Thyroid gland (tissue), 4 donors: ENCODE results near the gene PRRT4. TPM values are rescaled to one million over a fixed set of nuclear protein-coding genes. Genes with fewer than 3 reads are reported as not detected.

Experiments used
- DNase-seq, 2 donors: peaks; one replicate each; pipeline ENCODE4 v3.0.0-alpha.2; 2019
- H3K27ac ChIP-seq, 3 donors: fragments of 200-600 bp; sonication (generic); 1 replicate in 2 of 3; 2 replicates in 1 of 3; pipeline ENCODE4 v1.5.1; 2016 to 2019; ENCODE audit warnings: mild to moderate bottlenecking in 1 of 3, moderate library complexity in 1 of 3
- H3K27me3 ChIP-seq: fragments of 200-600 bp; sonication (generic); one replicate; pipeline ENCODE4 v1.5.1; 2019
- H3K36me3 ChIP-seq, 2 donors: fragments of 200-600 bp; sonication (generic); one replicate each; pipeline ENCODE4 v1.5.1; 2016 to 2019
- H3K4me1 ChIP-seq, 2 donors: fragments of 200-600 bp; sonication (generic); one replicate each; pipeline ENCODE4 v1.5.1; 2017 to 2019
- H3K4me3 ChIP-seq, 3 donors: fragments of 200-600 bp; sonication (generic); replicated peaks in 1 of 3; 1 replicate in 2 of 3; 2 replicates in 1 of 3; pipeline ENCODE4 v1.5.1; 2016; ENCODE audit warnings: mild to moderate bottlenecking in 1 of 3
- H3K9me3 ChIP-seq: fragments of 200-600 bp; sonication (generic); one replicate; pipeline ENCODE4 v1.5.1; 2017
- POLR2A ChIP-seq, 2 donors: fragments of 450-650 bp; IDR thresholded peaks; one replicate each; pipeline ENCODE4 v1.6.1; 2017; ENCODE audit warnings: antibody characterized with exemption in 2 of 2, mild to moderate bottlenecking in 2 of 2, moderate library complexity in 1 of 2
- WGBS, 2 donors: methylation state at CpG; one replicate each; pipeline ENCODE4 v1.1.5; 2017; 5-methylcytosine and 5-hydroxymethylcytosine counted together
- intact Hi-C: fragments of 100-400 bp; cut with DNase I; formaldehyde crosslinking; loops from one replicate; pipeline ENCODE4 v1.15.1; 2023
- total RNA-seq, 4 donors: library from RNA; depleted of rRNA; stranded (reverse); fragments of >200 nt; gene quantifications; one replicate each; pipeline ENCODE4 v1.2.3, GENCODE V29; 2016
- TF ChIP-seq, protein P1 (sequence below), 6 experiments: fragments of 200-600 bp in 3 of 6; fragments of 450-650 bp in 3 of 6; sonication (generic) in 3 of 6; IDR thresholded peaks; one replicate each; pipeline ENCODE4 v1.5.1; 2016 to 2019; ENCODE audit warnings: antibody characterized with exemption in 6 of 6, mild to moderate bottlenecking in 2 of 6, inconsistent platforms in 1 of 6, moderate library complexity in 1 of 6

The PRRT4 gene
- total RNA-seq, 4 donors from 2014 or later: 0.78 to 1.1 TPM; not detected in 2

DNA sequence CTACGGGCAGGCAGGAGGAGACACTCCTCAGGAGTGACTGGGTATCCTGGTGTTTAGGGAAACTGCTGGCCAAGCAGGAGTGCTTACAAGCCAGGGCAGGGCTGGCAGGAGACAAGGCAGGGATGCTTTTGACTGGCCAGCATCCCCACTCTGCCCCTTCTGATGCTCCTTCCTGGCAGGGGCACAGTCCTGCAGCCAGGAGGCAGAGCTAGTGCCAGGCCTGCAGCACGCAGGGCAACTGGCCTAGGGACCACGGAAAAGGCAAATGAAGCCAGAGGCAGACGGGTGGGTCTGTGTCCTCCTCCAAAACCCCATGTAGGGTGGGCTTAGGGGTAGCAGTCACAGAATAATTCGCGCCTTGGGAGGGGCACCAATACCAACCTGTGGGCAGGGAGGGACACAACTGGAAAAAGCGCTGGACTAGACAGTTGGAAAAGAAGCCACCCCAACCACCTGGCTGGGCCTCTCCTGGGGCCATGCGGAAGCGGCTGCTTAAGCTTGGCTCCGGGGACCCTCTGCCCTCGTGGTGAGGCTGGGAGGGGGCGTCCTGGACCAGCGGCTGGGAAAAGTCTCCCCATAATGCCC lies 43.5 kb upstream of the PRRT4 start:
- no peaks in the 10 kb centered on the region for H3K27me3 ChIP-seq
- peak overlapping the region in 1 of 3 donors; percentile 50 for H3K27ac ChIP-seq
- no peak for DNase-seq
- peaks cover 0 to 7% of the 10 kb centered on the region in 2 donors for H3K36me3 ChIP-seq
- peaks cover 12 to 25% of the 10 kb centered on the region in 2 donors for H3K4me1 ChIP-seq
- intact Hi-C loops: no loop called here
- TF ChIP-seq, protein P1, sequence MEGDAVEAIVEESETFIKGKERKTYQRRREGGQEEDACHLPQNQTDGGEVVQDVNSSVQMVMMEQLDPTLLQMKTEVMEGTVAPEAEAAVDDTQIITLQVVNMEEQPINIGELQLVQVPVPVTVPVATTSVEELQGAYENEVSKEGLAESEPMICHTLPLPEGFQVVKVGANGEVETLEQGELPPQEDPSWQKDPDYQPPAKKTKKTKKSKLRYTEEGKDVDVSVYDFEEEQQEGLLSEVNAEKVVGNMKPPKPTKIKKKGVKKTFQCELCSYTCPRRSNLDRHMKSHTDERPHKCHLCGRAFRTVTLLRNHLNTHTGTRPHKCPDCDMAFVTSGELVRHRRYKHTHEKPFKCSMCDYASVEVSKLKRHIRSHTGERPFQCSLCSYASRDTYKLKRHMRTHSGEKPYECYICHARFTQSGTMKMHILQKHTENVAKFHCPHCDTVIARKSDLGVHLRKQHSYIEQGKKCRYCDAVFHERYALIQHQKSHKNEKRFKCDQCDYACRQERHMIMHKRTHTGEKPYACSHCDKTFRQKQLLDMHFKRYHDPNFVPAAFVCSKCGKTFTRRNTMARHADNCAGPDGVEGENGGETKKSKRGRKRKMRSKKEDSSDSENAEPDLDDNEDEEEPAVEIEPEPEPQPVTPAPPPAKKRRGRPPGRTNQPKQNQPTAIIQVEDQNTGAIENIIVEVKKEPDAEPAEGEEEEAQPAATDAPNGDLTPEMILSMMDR (IDR thresholded peaks at IDR 0.05): no peak
- no peak for TF ChIP-seq POLR2A (IDR thresholded peaks at IDR 0.05)
- no peaks in the 10 kb centered on the region for H3K9me3 ChIP-seq
- WGBS, 2 donors: 53 to 57% methylated on average over 11 to 12 of the region's 13 CpGs
- peak overlapping the region; percentile 41 to 72 (median 45) for H3K4me3 ChIP-seq

DNA sequence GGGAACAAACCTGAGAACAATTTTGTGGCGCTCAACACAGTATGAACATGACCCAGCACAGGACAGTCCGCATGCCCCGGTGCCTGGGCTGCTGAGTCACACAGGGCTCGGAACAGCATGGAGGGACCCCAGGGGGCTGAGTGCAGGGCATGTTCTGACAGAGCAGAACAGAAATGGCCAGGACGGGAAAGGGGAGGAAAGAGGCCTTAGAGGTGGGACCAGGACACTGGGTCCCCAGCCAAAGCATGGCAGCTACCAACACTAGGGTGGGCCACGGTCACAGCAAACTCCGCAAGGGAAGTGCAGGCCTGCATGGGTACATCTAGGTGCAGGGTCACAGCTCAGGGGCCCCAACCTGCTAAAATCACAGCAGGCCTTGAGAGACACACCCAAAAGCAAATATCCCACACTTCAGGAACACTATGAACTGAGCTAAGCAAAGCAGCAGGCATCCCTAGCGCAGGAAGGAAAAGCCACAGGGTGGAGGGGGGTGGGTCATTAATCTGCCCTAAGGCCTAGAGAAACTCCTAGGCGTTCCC lies 42.7 kb upstream of the PRRT4 start:
- intact Hi-C loops: no loop called here
- 88 to 96% methylated on average over 9 of the region's 9 CpGs for WGBS, 2 donors
- H3K27me3 ChIP-seq: no peaks in the 10 kb centered on the region
- H3K9me3 ChIP-seq: no peaks in the 10 kb centered on the region
- no peak for DNase-seq
- TF ChIP-seq, protein P1 (IDR thresholded peaks at IDR 0.05): no peak
- TF ChIP-seq POLR2A (IDR thresholded peaks at IDR 0.05): no peak
- H3K36me3 ChIP-seq: peaks cover 0 to 11% of the 10 kb centered on the region in 2 donors
- no peak overlapping the region for H3K4me3 ChIP-seq
- H3K4me1 ChIP-seq: peaks cover 12 to 23% of the 10 kb centered on the region in 2 donors
- H3K27ac ChIP-seq: no peak overlapping the region

DNA sequence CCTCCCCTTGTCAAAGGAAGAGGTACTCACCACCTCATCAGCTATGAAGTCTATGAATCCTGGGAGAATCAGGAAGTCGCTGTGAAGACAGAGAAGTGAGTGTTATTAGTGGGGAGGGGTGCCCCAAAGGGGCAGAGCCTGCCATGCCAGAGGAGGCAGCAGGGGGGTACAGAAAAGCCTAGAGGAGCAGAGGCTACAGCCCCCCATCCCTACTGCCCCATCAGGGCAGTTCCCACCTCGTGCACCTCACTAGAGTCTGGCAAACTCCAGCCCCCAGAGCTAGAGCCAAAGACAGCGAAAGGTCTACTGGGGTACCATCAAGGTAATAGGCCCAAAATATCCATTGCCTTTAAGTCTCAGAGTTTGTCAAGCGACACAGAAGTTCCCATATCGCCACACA lies 42.2 kb upstream of the PRRT4 start:
- Histone ChIP-seq H3K36me3 (peaks cover 0 to 11% of the 10 kb centered on the region in 2 donors), H3K27ac (no peak overlapping the region), H3K4me3 (no peak overlapping the region), H3K4me1 (peaks cover 8 to 18% of the 10 kb centered on the region in 2 donors), H3K27me3 (no peaks in the 10 kb centered on the region), H3K9me3 (no peaks in the 10 kb centered on the region)
- intact Hi-C loops: no loop called here
- WGBS, 2 donors: 91% methylated on average over 5 of the region's 5 CpGs
- no peak for TF ChIP-seq POLR2A (IDR thresholded peaks at IDR 0.05)
- TF ChIP-seq, protein P1 (IDR thresholded peaks at IDR 0.05): no peak
- no peak for DNase-seq

DNA sequence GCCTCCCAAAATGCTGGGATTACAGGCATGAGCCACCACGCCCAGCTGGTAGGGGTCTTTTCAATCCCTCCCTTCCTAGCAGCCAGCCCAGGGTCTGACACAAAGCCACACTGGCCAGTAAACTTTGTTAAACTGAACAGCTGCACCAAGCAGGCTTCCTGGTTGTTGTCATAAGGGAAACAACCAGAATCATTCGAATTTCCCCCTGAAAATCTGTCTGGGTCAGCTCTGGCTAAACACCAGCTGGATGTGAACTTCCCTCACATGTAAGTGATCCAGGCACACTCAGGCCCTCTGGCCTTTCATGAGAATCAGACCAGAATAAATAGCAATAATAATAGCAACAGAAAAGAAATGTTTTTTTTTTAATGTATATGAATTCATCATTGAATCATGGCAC lies 40.9 kb upstream of the PRRT4 start:
- peaks cover 6 to 20% of the 10 kb centered on the region in 2 donors for H3K36me3 ChIP-seq
- DNase-seq: no peak
- intact Hi-C loops: no loop called here
- H3K27me3 ChIP-seq: no peaks in the 10 kb centered on the region
- no peak overlapping the region for H3K27ac ChIP-seq
- no peak overlapping the region for H3K4me3 ChIP-seq
- H3K4me1 ChIP-seq: peaks cover 8 to 11% of the 10 kb centered on the region in 2 donors
- TF ChIP-seq, protein P1 (IDR thresholded peaks at IDR 0.05): no peak
- no peak for TF ChIP-seq POLR2A (IDR thresholded peaks at IDR 0.05)
- H3K9me3 ChIP-seq: no peaks in the 10 kb centered on the region
- WGBS, 2 donors: 78 to 85% methylated on average over 2 of the region's 2 CpGs

DNA sequence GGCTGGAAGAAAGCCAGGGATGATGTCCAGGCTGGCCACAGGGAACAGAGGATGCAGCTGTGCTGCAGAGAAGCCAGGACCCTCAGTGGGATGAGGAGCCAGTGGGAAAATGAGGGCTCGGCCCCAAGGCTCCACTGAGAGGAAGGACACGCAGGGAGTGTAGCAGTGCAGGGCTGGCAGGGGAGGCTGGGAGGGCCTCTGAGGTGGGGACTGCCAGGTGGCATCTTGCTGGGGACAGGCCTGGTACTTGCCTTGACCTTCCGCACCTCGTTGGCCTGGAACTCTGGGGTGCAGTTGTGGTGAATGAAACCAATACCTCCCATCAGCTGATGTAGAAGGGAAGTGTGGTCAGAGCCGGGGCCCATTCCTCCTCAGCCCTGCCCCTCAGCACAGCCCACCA lies 39.1 kb upstream of the PRRT4 start:
- DNase-seq: no peak
- Histone ChIP-seq H3K9me3 (no peaks in the 10 kb centered on the region), H3K4me3 (no peak overlapping the region), H3K4me1 (peaks cover 8 to 11% of the 10 kb centered on the region in 2 donors), H3K36me3 (peaks cover 11 to 32% of the 10 kb centered on the region in 2 donors), H3K27me3 (no peaks in the 10 kb centered on the region), H3K27ac (no peak overlapping the region)
- intact Hi-C loops: no loop called here
- 80 to 87% methylated on average over 5 of the region's 5 CpGs for WGBS, 2 donors
- TF ChIP-seq, protein P1 (IDR thresholded peaks at IDR 0.05): no peak
- TF ChIP-seq POLR2A (IDR thresholded peaks at IDR 0.05): no peak
